Measurements from ENCODE around the gene TESK2. TPM values are rescaled to one million over a fixed set of nuclear protein-coding genes. Genes with fewer than 3 reads are reported as not detected.

TESK2 gene
- total RNA-seq, 2 experiments from 2014 or later: 4.8 to 6.7 TPM

DNA sequence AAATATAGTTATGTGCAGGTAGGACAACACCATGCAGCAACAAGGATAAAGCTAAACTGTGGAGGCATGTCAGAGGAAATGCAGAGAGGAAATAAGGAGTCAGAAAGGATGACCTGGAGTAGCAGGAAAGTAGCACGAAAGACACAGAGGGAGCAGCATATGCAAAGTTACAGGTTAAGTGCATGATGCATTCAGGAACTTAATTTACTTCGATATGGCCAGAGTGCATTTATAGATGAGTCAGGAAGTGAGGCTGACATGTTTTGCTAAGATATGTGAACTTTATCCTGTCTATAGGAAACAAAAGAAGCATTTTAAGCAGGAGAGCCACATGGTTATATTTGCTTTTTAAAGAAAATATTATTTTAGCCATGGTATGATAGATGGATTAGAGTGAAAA is 135.3 kb downstream of the TESK2 start:
- intact Hi-C loops (cut with micrococcal nuclease): no loop called here
- H3K4me3 Mint-ChIP-seq: no peak overlapping the region
- H3K36me3 Mint-ChIP-seq (ENCODE audit: low read depth): no peaks in the 10 kb centered on the region
- peaks cover 5% of the 10 kb centered on the region for H3K4me1 Mint-ChIP-seq (ENCODE audit: low read depth)
- no peaks in the 10 kb centered on the region for H3K9me3 Mint-ChIP-seq
- no peaks in the 10 kb centered on the region for H3K27me3 Mint-ChIP-seq (ENCODE audit: low read depth)
- no peak for DNase-seq
- CTCF ChIA-PET: interaction anchor here (1.0 to 11.4 kb wide), 4 partner anchors 43 to 341 kb away, joined by 3 to 175 read pairs (median 3); partner anchors contain the start of gene TESK2
- H3K27ac Mint-ChIP-seq: no peak overlapping the region

DNA sequence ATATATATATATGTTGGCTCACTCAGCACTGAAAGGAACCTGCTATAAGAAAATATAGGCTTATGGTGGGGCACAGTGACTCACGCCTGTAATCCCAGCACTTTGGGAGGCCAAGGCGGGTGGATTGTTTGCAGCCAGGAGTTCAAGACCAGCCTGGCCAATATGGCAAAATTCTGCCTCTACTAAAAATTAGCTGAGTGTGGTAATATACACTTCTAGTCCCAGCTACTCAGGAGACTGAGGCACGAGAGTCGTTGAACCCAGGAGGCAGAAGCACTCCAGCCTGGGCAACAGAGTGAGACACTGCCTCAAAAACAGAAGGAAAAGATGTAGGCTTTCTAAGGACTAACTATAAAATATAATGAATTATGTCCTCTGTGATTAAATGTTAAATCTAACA is 136.1 kb downstream of the TESK2 start:
- Mint-ChIP-seq H3K4me3 (no peak overlapping the region), H3K27ac (no peak overlapping the region), H3K36me3 (ENCODE audit: low read depth) (no peaks in the 10 kb centered on the region), H3K9me3 (no peaks in the 10 kb centered on the region), H3K27me3 (ENCODE audit: low read depth) (no peaks in the 10 kb centered on the region), H3K4me1 (ENCODE audit: low read depth) (peaks cover under 1% of the 10 kb centered on the region)
- intact Hi-C loops (cut with micrococcal nuclease): no loop called here
- CTCF ChIA-PET: interaction anchor here (0.7 to 11.4 kb wide), 4 partner anchors 137 to 340 kb away, joined by 3 to 175 read pairs (median 3); partner anchors contain the start of gene TESK2
- no peak for DNase-seq

DNA sequence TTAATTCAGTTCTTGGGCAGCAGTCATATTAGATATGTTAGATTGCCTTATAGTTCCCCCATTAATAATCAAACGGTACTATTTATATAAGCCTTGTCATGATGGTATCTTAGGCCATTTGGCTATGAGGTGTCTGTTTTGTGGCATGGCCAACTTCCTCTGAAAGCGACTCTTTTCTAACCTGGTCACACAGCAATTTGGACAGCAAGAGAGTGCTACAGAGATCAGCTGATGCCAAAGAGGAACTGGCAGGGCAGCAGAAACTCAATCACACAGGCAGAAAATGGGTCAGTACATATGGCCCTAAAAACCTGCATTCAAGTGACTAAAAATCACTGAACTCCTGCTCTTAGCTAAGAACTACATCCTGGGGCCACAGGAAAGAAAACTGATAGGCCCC is 137.3 kb downstream of the TESK2 start:
- intact Hi-C loops (cut with micrococcal nuclease): no loop called here
- Mint-ChIP-seq H3K27me3 (ENCODE audit: low read depth) (no peaks in the 10 kb centered on the region), H3K27ac (no peak overlapping the region), H3K4me1 (ENCODE audit: low read depth) (no peaks in the 10 kb centered on the region), H3K9me3 (no peaks in the 10 kb centered on the region), H3K36me3 (ENCODE audit: low read depth) (no peaks in the 10 kb centered on the region), H3K4me3 (no peak overlapping the region)
- DNase-seq: no peak
- CTCF ChIA-PET: interaction anchor here (11.4 kb wide), 1 partner anchor 138 kb away, joined by 175 read pairs; the partner anchor contains the start of gene TESK2

DNA sequence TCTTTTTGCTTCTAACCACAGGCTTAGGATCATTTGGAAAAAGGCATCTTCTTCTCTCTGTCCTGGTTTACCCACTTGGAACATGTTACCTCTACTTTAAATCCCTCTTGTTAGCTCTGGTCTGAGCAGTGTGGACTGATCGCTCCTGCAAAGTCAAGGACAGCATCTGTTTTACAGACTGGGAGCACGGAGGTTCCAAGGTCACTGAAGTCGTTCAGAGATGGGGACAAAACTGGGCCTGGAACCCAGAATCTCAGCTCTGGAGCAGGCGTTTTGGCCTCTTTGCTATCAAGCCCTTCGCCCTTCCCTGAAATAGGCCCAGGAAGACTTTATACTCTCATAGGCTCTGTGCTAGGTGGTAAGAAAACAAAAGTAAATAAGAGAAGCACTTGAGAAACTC is 139.5 kb downstream of the TESK2 start:
- Mint-ChIP-seq H3K27ac (no peak overlapping the region), H3K36me3 (ENCODE audit: low read depth) (peaks cover 1% of the 10 kb centered on the region)

DNA sequence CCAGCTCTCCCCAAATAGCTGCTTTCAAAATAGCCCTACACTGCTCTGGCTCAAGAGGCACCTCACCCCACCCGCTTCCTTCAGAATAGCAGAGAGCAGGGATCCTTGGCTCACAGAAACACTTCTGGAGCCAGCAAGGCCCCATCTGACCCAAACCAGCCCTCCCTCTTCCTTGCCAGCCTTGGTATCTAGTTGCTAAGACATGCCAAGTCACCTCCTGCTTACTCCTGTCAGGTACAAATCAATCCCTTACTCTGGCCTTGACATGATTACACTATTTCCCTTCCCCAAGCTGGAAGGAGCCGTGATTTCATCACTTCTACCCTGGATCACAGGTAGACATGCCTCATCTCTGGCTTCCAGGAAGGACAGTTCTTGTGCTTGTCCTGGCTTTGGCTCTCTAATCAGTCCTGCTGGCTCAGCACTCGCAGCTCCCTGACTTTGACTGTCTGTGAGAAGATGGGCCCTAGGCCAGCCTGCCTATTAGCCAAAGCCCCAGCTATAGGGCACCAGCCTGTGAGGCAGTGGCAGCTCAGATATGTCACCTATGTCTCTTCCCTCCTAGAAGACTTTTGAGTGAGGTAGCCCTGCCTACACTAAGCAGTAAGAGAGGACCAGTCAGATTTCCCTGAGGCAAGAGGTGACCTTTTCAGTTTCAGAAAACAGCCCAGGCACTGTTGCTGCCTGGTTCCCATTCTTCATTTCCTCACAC is 141.8 kb downstream of the TESK2 start:
- no peak overlapping the region for H3K27ac Mint-ChIP-seq
- intact Hi-C loops (cut with micrococcal nuclease): no loop called here
- H3K36me3 Mint-ChIP-seq (ENCODE audit: low read depth): peaks cover 11% of the 10 kb centered on the region

More for the DNA sequence above, 139.5 kb downstream of the TESK2 start:
- H3K4me3 Mint-ChIP-seq: no peak overlapping the region
- no peak for DNase-seq
- no peaks in the 10 kb centered on the region for H3K27me3 Mint-ChIP-seq (ENCODE audit: low read depth)
- no peaks in the 10 kb centered on the region for H3K4me1 Mint-ChIP-seq (ENCODE audit: low read depth)
- CTCF ChIA-PET: interaction anchor here (0.8 to 2.0 kb wide), 2 partner anchors 48 to 140 kb away, joined by 3 to 4 read pairs; partner anchors contain the start of gene TESK2
- H3K9me3 Mint-ChIP-seq: no peaks in the 10 kb centered on the region
- intact Hi-C loops (cut with micrococcal nuclease): no loop called here

DNA sequence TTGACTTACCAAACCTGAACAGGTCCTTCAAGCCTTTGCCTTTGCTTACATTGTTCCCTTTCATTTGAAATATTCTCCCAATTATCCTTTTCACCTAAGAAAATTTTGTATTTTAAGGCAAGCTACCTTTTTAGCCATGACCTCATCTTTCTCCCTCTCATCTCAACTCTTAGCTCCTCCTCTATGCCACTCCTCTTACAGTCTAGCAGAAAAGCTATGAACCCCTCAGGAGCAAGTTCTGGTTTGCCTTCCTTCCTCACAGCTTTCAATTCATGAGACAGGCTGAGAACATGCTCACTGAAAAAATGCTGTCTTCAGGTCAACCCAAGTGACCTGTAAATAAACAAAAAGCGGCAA is 142.4 kb downstream of the TESK2 start:
- Mint-ChIP-seq H3K9me3 (no peaks in the 10 kb centered on the region), H3K4me3 (no peak overlapping the region), H3K4me1 (ENCODE audit: low read depth) (peaks cover 4% of the 10 kb centered on the region), H3K27ac (peak overlapping the region; percentile 6), H3K36me3 (ENCODE audit: low read depth) (peaks cover 13% of the 10 kb centered on the region), H3K27me3 (ENCODE audit: low read depth) (no peaks in the 10 kb centered on the region)
- no peak for DNase-seq
- intact Hi-C loops (cut with micrococcal nuclease): no loop called here
- CTCF ChIA-PET: interaction anchor here (0.6 to 2.5 kb wide), 7 partner anchors 8 to 831 kb away, joined by 3 to 13 read pairs (median 4); partner anchors contain the start of genes CCDC163, MMACHC, MUTYH and TOE1

More for the DNA sequence above, 141.8 kb downstream of the TESK2 start:
- no peak for DNase-seq
- H3K4me1 Mint-ChIP-seq (ENCODE audit: low read depth): peaks cover 4% of the 10 kb centered on the region
- CTCF ChIA-PET: interaction anchor here (0.6 to 2.5 kb wide), 4 partner anchors 9 to 830 kb away, joined by 3 to 13 read pairs (median 8); partner anchors contain the start of genes MUTYH and TOE1
- H3K4me3 Mint-ChIP-seq: no peak overlapping the region
- H3K9me3 Mint-ChIP-seq: no peaks in the 10 kb centered on the region
- H3K27me3 Mint-ChIP-seq (ENCODE audit: low read depth): no peaks in the 10 kb centered on the region

DNA sequence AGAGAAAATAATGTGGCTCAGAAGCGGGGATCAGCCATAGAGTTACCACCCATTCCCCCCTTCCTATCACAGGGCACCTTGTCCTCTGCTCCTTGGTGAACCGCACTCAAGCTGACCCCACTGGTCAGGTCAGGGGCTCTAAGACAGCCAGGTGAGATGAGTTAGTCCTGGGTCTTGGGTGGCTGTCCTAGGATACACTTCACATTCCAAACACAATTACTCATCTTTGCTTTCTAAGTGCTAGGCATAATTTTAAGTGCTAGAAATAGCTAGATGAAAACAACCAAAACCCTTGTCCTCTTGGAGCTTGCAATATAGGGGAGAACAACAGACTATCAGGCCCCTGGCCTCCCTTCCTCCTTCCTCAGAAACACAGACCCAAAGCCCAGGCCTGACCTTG is 142.9 kb downstream of the TESK2 start:
- Mint-ChIP-seq H3K9me3 (no peaks in the 10 kb centered on the region), H3K36me3 (ENCODE audit: low read depth) (peaks cover 18% of the 10 kb centered on the region), H3K4me3 (no peak overlapping the region), H3K4me1 (ENCODE audit: low read depth) (peaks cover 5% of the 10 kb centered on the region), H3K27ac (peak overlapping the region; percentile 6), H3K27me3 (ENCODE audit: low read depth) (no peaks in the 10 kb centered on the region)
- intact Hi-C loops (cut with micrococcal nuclease): no loop called here
- DNase-seq: no peak
- CTCF ChIA-PET: interaction anchor here (0.9 to 2.5 kb wide), 8 partner anchors 7 to 222 kb away, joined by 3 to 13 read pairs (median 4); partner anchors contain the start of genes CCDC163, MMACHC, MUTYH and TOE1

DNA sequence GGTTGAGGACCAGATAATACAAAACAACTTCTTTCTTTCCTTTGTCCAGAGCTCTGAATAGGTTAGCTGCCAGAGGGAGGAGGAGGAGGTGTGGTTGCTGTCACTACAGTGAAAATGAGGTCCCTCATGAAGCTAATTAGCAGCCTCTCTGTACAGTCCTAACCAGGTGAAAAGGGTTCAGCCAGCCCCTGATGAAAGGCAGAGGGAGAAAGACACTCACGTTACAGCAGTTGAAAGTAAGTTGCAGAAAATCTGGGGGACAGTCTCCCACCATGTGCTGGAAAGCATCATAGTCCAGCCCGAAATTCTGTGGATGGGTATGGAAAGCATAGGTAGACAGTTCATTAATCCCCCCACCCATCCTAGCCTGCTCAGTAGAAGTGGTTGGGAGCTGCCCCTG is 144.5 kb downstream of the TESK2 start:
- Mint-ChIP-seq H3K9me3 (no peaks in the 10 kb centered on the region), H3K4me3 (no peak overlapping the region), H3K4me1 (ENCODE audit: low read depth) (peaks cover 19% of the 10 kb centered on the region), H3K27ac (peak overlapping the region; percentile 20), H3K27me3 (ENCODE audit: low read depth) (no peaks in the 10 kb centered on the region), H3K36me3 (ENCODE audit: low read depth) (peaks cover 32% of the 10 kb centered on the region)
- DNase-seq: no peak
- CTCF ChIA-PET: interaction anchor here (2.5 kb wide), 1 partner anchor 146 kb away, joined by 13 read pairs; no protein-coding TSS in a partner anchor
- intact Hi-C loops (cut with micrococcal nuclease): no loop called here

DNA sequence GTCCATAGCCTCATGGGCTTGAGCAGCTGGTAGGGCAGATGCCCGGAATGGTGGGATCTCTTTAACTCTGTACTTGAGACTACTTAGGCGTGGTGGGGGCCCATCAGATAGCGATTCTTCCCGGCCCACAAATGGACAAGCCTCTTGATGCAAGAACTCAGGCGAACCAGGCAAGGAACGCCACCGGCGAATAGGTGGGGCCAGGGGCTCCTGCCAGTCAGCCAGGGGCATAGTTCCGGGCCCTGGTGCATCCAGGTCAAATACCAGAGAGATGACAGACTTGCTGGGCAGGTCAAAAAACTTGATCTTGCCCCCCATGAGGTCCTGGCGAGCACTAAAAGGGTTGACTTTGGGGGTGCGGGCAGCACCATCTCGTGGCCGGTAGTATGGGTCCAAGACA is 145.9 kb downstream of the TESK2 start:
- H3K9me3 Mint-ChIP-seq: no peaks in the 10 kb centered on the region
- CTCF ChIA-PET: interaction anchor here (1.3 kb wide), 1 partner anchor 330 kb away, joined by 4 read pairs; no protein-coding TSS in a partner anchor
- peaks cover 43% of the 10 kb centered on the region for H3K36me3 Mint-ChIP-seq (ENCODE audit: low read depth)
- intact Hi-C loops (cut with micrococcal nuclease): no loop called here
- DNase-seq: no peak
- peaks cover 26% of the 10 kb centered on the region for H3K4me1 Mint-ChIP-seq (ENCODE audit: low read depth)
- no peaks in the 10 kb centered on the region for H3K27me3 Mint-ChIP-seq (ENCODE audit: low read depth)
- H3K4me3 Mint-ChIP-seq: no peak overlapping the region
- H3K27ac Mint-ChIP-seq: peak overlapping the region; percentile 66

DNA sequence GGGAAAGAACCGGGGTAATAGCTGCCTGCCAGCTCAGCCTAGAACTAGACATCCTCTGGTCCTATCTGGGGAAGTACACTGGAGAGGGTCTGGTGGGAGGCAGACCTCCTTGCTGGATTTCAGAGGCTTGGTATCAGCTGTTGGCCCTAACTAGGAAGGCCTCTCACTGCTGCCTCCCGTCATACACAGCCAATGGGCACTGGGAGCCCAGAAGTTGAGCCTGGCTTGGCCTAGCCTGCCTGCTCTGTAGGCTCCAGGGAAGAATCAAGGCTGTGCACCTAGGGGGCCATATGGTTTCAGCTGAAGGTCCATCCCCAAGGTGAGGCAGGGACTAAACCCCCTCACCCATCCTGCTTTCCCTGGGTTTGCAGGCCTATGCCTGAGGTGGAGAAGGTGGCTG is 146.5 kb downstream of the TESK2 start:
- no peak overlapping the region for H3K27ac Mint-ChIP-seq
- no peak overlapping the region for H3K4me3 Mint-ChIP-seq
- peaks cover 26% of the 10 kb centered on the region for H3K4me1 Mint-ChIP-seq (ENCODE audit: low read depth)
- CTCF ChIA-PET: interaction anchor here (1.2 to 1.5 kb wide), 4 partner anchors 45 to 330 kb away, joined by 4 to 7 read pairs (median 5); no protein-coding TSS in a partner anchor
- H3K9me3 Mint-ChIP-seq: no peaks in the 10 kb centered on the region
- peaks cover 46% of the 10 kb centered on the region for H3K36me3 Mint-ChIP-seq (ENCODE audit: low read depth)
- DNase-seq: no peak
- no peaks in the 10 kb centered on the region for H3K27me3 Mint-ChIP-seq (ENCODE audit: low read depth)
- intact Hi-C loops (cut with micrococcal nuclease): no loop called here

DNA sequence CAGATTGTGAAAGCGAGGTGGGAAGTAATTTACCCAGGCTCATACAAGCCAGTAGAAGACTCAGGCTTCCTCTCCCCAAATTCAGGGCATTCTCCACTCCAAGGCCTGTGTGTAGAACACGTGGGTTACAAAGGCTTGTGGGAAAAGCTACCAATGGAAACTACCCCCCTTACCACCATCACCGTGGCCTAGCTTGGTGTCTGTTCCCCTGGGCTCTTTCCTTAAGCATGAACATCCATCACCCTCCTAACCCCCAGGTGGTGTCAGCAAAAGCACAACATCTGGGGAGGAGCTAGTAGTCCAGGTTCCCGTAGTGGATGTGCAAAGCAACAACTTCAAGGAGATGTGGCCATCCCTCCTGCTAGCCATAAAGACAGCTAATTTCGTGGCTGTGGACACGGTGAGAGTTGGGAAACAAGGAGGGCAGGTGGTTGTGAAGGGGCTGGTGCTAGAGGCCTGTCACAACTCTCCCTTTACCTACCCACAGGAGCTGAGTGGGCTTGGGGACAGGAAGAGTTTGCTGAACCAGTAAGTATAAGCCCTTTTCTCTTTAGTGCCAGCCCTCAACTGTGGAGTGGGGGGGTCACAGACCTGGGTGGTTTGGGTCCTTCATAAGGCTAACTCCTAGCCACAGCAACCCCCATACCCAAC is 150.0 kb downstream of the TESK2 start:
- H3K27ac Mint-ChIP-seq: peak overlapping the region; percentile 100
- H3K9me3 Mint-ChIP-seq: peaks cover 3% of the 10 kb centered on the region
- H3K4me3 Mint-ChIP-seq: peak overlapping the region; percentile 100
- CTCF ChIA-PET: interaction anchor here (0.6 to 3.4 kb wide), 13 partner anchors 8 to 613 kb away, joined by 3 to 26 read pairs (median 5); partner anchors contain the start of genes HECTD3 and UROD
- DNase-seq: peak; percentile 58
- H3K4me1 Mint-ChIP-seq (ENCODE audit: low read depth): peaks cover 35% of the 10 kb centered on the region
- H3K27me3 Mint-ChIP-seq (ENCODE audit: low read depth): no peaks in the 10 kb centered on the region
- H3K36me3 Mint-ChIP-seq (ENCODE audit: low read depth): peaks cover 57% of the 10 kb centered on the region
- intact Hi-C loops (cut with micrococcal nuclease): loop anchor here (1.0 kb wide), 6 partner anchors 150 to 346 kb away; partner anchors contain the start of genes CCDC163, MMACHC, TESK2 and UROD
